Mesendoderm (in vitro differentiated cells): ENCODE measurements around the gene EN2.

ENCODE experiments used
- DNase-seq: peaks from one replicate; pipeline ENCODE4 v3.0.0; 2013
- H2AK5ac ChIP-seq: 2 replicates; pipeline ENCODE4 v1.6.1; 2013; ENCODE audit warnings: low read length, inconsistent platforms
- H2BK120ac ChIP-seq: 2 replicates; pipeline ENCODE4 v1.6.1; 2013; ENCODE audit warnings: low read depth, mild to moderate bottlenecking, low read length, moderate library complexity, mixed read lengths
- H2BK15ac ChIP-seq: replicated peaks from 2 replicates; pipeline ENCODE4 v1.6.1; 2013; ENCODE audit warnings: low read depth, mild to moderate bottlenecking, moderate library complexity
- H2BK5ac ChIP-seq: 2 replicates; pipeline ENCODE4 v1.6.1; 2013; ENCODE audit warnings: low read length, inconsistent platforms
- H3K18ac ChIP-seq: 2 replicates; pipeline ENCODE4 v1.6.1; 2013; ENCODE audit warnings: mild to moderate bottlenecking, low read length, mixed read lengths
- H3K23ac ChIP-seq: one replicate; pipeline ENCODE4 v1.6.1; 2013; ENCODE audit warnings: low read length
- H3K27ac ChIP-seq: 2 replicates; pipeline ENCODE4 v1.5.1; 2013; ENCODE audit warnings: low read depth, mild to moderate bottlenecking, inconsistent platforms, low read length, moderate library complexity
- H3K27me3 ChIP-seq: 2 replicates; pipeline ENCODE4 v1.6.1; 2013; ENCODE audit warnings: low read length, control low read depth, mild to moderate bottlenecking, inconsistent platforms; ENCODE audit not compliant: insufficient read depth, poor library complexity
- H3K36me3 ChIP-seq: 2 replicates; pipeline ENCODE4 v1.6.1; 2013; ENCODE audit warnings: low read length, inconsistent platforms; ENCODE audit not compliant: control insufficient read depth, insufficient read depth
- H3K4ac ChIP-seq: one replicate; pipeline ENCODE4 v1.6.1; 2013; ENCODE audit warnings: low read depth, mild to moderate bottlenecking, low read length, moderate library complexity
- H3K4me1 ChIP-seq: 2 replicates; pipeline ENCODE4 v1.6.1; 2013; ENCODE audit warnings: low read depth, low read length, inconsistent platforms; ENCODE audit not compliant: control insufficient read depth
- H3K4me2 ChIP-seq: 2 replicates; pipeline ENCODE4 v1.6.1; 2013; ENCODE audit warnings: low read length
- H3K4me3 ChIP-seq: 2 replicates; pipeline ENCODE4 v1.5.1; 2013; ENCODE audit warnings: mild to moderate bottlenecking, low read length
- H3K56ac ChIP-seq: one replicate; pipeline ENCODE4 v1.6.1; 2013; ENCODE audit warnings: low read length
- H3K79me1 ChIP-seq: 2 replicates; pipeline ENCODE4 v1.6.1; 2013; ENCODE audit warnings: low read length, inconsistent platforms
- H3K79me2 ChIP-seq: 2 replicates; pipeline ENCODE4 v1.6.1; 2013; ENCODE audit warnings: mild to moderate bottlenecking, low read length; ENCODE audit not compliant: control insufficient read depth, insufficient read depth
- H3K9ac ChIP-seq: 2 replicates; pipeline ENCODE4 v1.6.1; 2013; ENCODE audit warnings: low read length, inconsistent platforms
- H4K5ac ChIP-seq: one replicate; pipeline ENCODE4 v1.6.1; 2013; ENCODE audit warnings: low read length
- H4K8ac ChIP-seq: one replicate; pipeline ENCODE4 v1.6.1; 2013; ENCODE audit warnings: low read depth, mild to moderate bottlenecking, control low read depth, low read length, moderate library complexity
- WGBS: extraction: QIAGEN DNeasy Blood & Tissue Kit; methylation state at CpG from one replicate; pipeline ENCODE4 v1.1.7; 2013; ENCODE audit warnings: low lambda C conversion rate, missing lambda C conversion rate; ENCODE audit not compliant: insufficient coverage; ENCODE audit errors: extremely low coverage; 5-methylcytosine and 5-hydroxymethylcytosine counted together

Gene EN2

DNA sequence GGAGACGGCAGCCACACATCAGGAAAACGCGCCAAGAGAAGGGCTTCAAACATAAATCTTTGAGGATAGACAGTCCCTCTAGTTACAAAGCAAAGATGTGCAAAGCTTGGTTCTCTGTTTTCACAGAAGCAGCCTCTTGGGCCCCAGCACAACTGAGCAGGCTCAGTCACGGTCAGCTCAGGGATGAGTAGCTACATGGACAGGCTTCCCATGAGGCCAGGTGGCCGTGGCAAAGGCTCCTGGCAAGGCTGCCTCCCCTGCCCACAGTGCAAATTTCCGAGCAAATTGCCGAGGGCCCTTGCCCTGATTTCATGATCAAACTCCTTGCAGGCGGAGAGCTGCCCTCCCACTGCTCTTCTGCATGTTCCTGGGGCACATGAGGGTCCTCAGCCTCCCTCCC lies 37.8 kb upstream of the EN2 start:
- Histone ChIP-seq H3K4ac (no peak overlapping the region), H3K23ac (no peak overlapping the region), H3K4me3 (no peak overlapping the region), H2BK5ac (no peak overlapping the region), H3K9ac (no peak overlapping the region), H3K27me3 (no peaks in the 10 kb centered on the region), H2BK120ac (no peak overlapping the region), H3K4me1 (no peaks in the 10 kb centered on the region), H4K8ac (no peak overlapping the region), H3K27ac (no peak overlapping the region), H4K5ac (no peak overlapping the region), H3K18ac (no peak overlapping the region), H3K79me2 (no peaks in the 10 kb centered on the region), H2BK15ac (no peak overlapping the region), H3K79me1 (no peaks in the 10 kb centered on the region), H3K36me3 (no peaks in the 10 kb centered on the region), H3K56ac (no peak overlapping the region), H3K4me2 (no peak overlapping the region), H2AK5ac (no peak overlapping the region)
- DNase-seq = no peak
- WGBS = no CpG with 5 or more reads among the region's 8 CpGs

DNA sequence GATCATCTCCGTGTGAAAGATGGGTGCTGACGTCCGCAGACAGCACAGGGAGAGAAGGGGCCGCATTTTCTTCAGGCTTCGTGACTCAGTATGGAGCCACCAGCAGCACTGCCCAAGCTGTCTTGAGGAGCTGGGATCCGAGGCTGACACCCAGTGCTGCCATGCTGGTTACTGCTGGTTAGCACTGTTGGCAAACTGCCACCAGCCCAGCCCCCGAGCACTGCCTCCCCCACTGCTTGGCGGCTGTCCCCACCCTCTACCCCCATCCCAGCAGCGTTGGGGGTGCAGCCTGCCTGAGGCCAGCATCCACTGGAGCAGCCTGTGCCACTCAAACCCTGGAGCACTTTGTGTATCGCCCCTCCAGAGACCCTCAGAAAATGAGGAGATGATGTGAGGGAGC lies 35.8 kb upstream of the EN2 start:
- no CpG with 5 or more reads among the region's 10 CpGs for WGBS

DNA sequence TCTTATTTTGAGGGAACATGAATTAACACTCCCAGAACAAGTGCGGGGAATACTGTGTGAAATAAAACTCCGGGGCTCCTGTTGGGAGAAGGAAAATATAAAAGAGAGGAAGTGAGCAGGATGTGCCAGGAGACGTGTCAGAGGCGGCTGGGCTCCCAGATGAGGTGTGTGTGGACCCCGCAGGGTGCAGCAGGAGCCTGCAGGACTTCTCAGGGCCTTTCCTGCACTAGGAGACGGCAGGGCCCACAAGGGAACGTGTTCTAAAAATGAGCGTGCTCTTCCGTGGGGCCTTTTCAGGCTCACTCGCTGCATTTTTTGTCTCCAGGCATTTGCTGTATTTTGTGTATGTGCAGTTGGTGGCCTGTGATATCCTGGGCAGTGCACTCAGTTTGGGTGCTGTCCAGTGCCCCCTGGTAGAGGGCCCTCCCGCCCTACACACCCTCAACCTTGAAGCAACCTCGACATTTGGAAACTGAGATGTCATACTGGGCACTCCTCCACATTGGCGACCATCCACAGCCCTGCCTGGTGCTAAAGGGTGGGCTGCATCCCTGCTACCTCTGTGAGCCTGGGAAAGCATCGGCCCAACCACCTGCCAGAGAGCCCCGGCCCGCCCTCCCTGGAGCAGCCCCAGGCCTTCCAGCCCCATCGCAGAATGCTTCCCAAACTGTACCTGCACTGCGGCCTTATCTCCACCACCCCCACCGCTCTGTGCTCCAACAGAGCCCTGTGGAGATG lies 35.2 kb upstream of the EN2 start:
- Histone ChIP-seq H2BK15ac (no peak overlapping the region), H3K23ac (no peak overlapping the region), H3K56ac (no peak overlapping the region), H2AK5ac (no peak overlapping the region), H3K27me3 (no peaks in the 10 kb centered on the region), H3K36me3 (no peaks in the 10 kb centered on the region), H3K9ac (no peak overlapping the region), H3K79me2 (no peaks in the 10 kb centered on the region), H3K4ac (no peak overlapping the region), H2BK120ac (no peak overlapping the region), H3K4me3 (no peak overlapping the region), H3K18ac (no peak overlapping the region), H2BK5ac (no peak overlapping the region), H3K27ac (no peak overlapping the region), H4K5ac (no peak overlapping the region), H3K79me1 (no peaks in the 10 kb centered on the region), H4K8ac (no peak overlapping the region), H3K4me2 (no peak overlapping the region), H3K4me1 (no peaks in the 10 kb centered on the region)
- DNase-seq = no peak
- WGBS = no CpG with 5 or more reads among the region's 19 CpGs

More for the DNA sequence above, 35.8 kb upstream of the EN2 start:
- Histone ChIP-seq H4K5ac (no peak overlapping the region), H3K4ac (no peak overlapping the region), H4K8ac (no peak overlapping the region), H3K18ac (no peak overlapping the region), H2BK5ac (no peak overlapping the region), H3K4me2 (no peak overlapping the region), H3K23ac (no peak overlapping the region), H3K36me3 (no peaks in the 10 kb centered on the region), H2BK15ac (no peak overlapping the region), H3K4me3 (no peak overlapping the region), H3K27me3 (no peaks in the 10 kb centered on the region), H3K79me1 (no peaks in the 10 kb centered on the region), H3K56ac (no peak overlapping the region), H3K79me2 (no peaks in the 10 kb centered on the region), H3K27ac (no peak overlapping the region), H3K9ac (no peak overlapping the region), H2AK5ac (no peak overlapping the region), H2BK120ac (no peak overlapping the region), H3K4me1 (no peaks in the 10 kb centered on the region)
- no peak for DNase-seq

DNA sequence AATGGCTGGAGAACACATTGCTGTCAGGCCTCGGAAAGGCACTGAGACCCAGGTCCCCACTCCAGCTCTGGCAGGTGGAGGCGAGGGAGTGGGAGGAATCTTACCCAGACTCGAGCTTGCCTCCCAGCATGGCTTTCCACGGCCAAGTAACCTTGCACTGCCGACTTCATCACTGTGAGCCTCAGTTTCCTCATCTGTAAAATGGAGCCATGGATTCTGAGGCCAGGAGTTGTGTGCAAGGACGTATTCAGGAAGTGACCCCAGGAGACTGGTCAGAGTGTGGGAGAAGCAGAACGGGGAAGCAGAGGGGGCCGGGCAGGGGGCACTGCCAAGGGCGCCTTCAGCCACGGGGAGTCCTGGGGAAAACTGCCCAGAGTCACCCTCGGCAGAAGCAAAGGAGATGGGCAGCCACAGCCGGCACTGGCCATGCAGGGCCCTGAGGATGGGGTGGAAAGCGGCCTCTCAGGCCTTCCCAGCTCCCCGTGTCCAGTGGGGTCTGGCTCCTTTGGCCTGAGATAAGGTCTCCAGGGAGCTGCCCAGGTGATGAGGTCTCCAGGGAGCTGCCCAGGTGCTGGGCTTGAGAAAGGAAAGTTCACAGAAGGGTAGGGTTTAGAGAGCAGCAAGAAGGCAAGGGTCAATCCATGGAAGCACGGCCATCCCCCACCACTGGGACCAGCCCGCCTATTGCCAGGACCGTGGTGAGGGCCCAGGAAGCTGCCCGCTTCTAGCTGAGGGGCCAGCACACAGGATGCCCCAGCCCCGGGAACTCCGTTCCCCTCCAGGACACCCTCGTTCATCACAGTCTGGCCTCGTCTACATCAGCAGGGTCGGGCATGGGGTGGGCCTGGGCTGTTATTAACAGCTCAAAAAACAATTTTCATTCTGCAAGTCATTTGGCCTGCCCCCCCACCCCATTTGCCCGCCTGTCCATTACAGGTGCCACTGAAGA lies 34.3 kb upstream of the EN2 start:
- Histone ChIP-seq H4K8ac (no peak overlapping the region), H3K23ac (no peak overlapping the region), H2BK120ac (no peak overlapping the region), H3K4me2 (no peak overlapping the region), H3K56ac (no peak overlapping the region), H2BK15ac (no peak overlapping the region), H3K27me3 (no peaks in the 10 kb centered on the region), H3K9ac (no peak overlapping the region), H2AK5ac (no peak overlapping the region), H3K27ac (no peak overlapping the region), H3K79me2 (no peaks in the 10 kb centered on the region), H3K18ac (no peak overlapping the region), H4K5ac (no peak overlapping the region), H2BK5ac (no peak overlapping the region), H3K4me3 (no peak overlapping the region), H3K36me3 (no peaks in the 10 kb centered on the region), H3K4me1 (no peaks in the 10 kb centered on the region), H3K79me1 (no peaks in the 10 kb centered on the region), H3K4ac (no peak overlapping the region)
- no CpG with 5 or more reads among the region's 24 CpGs for WGBS
- DNase-seq = no peak

DNA sequence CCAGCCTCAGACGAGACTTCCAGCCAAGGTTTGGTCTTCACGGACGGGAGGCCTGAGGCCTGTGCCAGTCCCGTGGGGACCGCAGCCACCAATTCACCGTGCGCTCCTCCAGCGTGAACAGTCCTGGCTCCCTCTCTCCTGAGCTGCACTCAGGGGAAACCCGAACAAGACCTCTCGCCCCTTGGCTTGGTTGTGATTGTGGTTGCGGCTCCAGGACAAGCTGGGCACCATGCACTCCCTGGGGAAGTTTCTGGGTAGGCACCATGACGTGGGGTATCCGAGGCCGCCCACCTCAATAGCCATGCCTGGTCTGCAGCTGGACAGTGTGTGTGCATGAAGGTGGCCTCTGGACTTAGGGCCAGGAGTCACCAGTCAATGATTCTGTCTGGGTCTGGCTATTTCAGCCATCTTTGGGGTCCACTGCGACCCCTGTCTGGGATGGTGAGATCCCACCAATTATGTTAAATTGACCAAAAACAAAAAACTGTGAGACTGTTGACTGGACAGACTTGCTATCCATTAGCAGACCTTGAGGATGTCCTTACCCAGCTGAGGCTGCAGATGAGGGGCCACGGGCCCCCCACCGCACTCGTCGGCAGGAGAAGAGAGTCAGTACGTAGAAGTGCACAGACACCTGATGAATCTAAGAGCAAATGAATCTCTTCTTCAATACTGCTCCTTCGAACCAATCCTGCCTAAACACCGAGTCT lies 33.5 kb upstream of the EN2 start:
- no peak overlapping the region for H3K4me3 ChIP-seq

More for the DNA sequence above, 33.5 kb upstream of the EN2 start:
- no peak overlapping the region for H2AK5ac ChIP-seq
- H3K4ac ChIP-seq = no peak overlapping the region
- no peak for DNase-seq
- no peaks in the 10 kb centered on the region for H3K27me3 ChIP-seq
- H2BK5ac ChIP-seq = no peak overlapping the region
- H4K8ac ChIP-seq = no peak overlapping the region
- H3K79me2 ChIP-seq = no peaks in the 10 kb centered on the region
- H4K5ac ChIP-seq = no peak overlapping the region
- H3K27ac ChIP-seq = no peak overlapping the region
- no peak overlapping the region for H3K4me2 ChIP-seq
- no peak overlapping the region for H2BK15ac ChIP-seq
- H3K56ac ChIP-seq = no peak overlapping the region
- H3K18ac ChIP-seq = no peak overlapping the region
- no peaks in the 10 kb centered on the region for H3K79me1 ChIP-seq
- no peak overlapping the region for H3K23ac ChIP-seq
- no peaks in the 10 kb centered on the region for H3K4me1 ChIP-seq
- H3K9ac ChIP-seq = no peak overlapping the region
- H3K36me3 ChIP-seq = no peaks in the 10 kb centered on the region
- no peak overlapping the region for H2BK120ac ChIP-seq
- WGBS = no CpG with 5 or more reads among the region's 22 CpGs
